Measurements from ENCODE around the gene PEAK3.

DNA sequence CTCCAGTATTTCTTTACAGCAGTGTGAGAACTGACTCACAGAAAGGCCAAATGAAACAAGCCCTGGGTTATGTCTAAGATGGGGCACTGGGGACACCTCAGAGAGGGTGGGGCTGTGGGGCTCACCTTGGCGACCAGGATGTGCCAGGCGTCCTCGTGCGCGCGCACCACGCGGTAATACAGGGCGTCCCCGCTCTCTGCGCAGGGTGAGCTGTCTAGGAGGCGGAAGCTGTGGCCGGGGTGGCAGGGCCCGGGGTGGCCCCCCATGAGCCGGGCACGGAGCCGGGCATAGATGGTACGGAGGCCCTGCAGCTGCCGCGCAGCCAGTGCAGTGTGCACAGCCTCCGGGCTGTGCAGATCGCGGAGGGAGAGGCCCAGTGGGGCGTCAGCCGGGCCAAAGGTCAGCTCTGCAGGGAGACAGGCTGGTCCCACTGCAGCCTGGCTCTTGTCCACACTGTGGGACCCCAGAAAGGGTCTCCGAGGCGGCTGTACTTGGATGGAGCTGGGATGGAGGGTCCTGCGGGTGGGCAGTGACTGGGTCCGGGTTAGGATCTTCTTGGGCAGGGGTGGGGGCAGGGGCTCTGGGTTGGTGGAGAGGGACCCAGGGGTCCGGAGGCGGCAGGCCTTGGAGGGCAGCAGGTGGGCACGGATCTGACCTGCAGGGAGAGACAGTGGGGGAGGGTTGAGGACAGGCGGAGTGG lies 3.4 kb downstream of the PEAK3 start:
- TF ChIP-seq POLR2A (IDR thresholded peaks at IDR 0.05; ENCODE audit: low read length), result no peak
- TF ChIP-seq GATA1 (IDR thresholded peaks at IDR 0.05; ENCODE audit: low read depth, low read length), result no peak
